Measurements from ENCODE around the gene PNPLA7.

Gene PNPLA7

DNA sequence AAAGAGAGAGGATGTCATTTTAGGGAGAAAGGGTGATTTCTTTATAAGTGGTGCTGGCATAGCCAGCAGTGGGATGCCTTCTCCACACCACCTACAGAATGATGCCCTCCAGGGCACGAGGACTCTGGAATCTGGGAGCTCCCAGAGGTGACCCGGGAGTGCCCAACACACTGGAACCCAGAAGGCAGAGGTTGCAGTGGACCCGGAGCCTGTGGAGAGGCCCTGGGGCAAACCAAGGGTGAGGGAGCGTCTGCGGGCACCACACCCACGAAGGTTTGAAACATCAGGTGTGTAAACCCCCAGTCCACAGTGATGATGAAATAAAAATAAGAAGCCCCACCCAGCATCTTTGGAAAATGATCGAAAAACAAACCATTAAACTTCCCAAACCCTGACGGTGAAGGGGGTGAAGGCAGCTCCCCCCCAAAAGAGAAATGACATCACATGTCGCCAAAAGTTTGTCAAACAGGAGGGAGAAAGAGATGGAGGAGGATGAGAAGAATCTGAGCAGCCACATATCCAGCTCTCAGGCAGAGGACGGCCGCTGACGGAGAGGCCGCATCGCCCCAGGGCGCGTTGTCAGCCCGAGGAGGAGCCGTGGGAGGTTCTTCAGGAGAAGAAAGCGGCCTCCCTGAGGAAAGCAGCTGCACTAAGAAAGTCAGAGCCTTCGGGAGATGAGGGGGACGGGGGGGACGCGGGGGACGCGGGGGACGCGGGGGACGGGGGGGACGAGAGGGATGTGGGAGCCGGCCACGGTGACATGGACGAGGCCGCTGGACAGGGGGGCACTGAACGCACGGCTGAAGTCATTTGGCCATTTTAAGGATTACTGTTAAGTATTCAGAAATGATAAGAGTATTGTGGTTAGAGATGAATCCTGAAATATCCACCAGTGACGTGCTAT, 47.9 kb downstream of the PNPLA7 start:
- Histone ChIP-seq H3K4me2 (ENCODE audit: low read length) (no peak overlapping the region), H3K27ac (no peak overlapping the region), H3K79me2 (no peaks in the 10 kb centered on the region), H3K9ac (no peak overlapping the region), H3K27me3 (ENCODE audit: control insufficient read depth, insufficient read depth, low read length) (no peaks in the 10 kb centered on the region), H3K36me3 (ENCODE audit: control insufficient read depth, insufficient read depth, low read length) (no peaks in the 10 kb centered on the region), H3K4me1 (no peaks in the 10 kb centered on the region), H3K4me3 (ENCODE audit: low read depth, low read length) (no peak overlapping the region), H2AFZ (no peak overlapping the region), H3K9me3 (ENCODE audit: control insufficient read depth, low read length) (no peaks in the 10 kb centered on the region)
- TF ChIP-seq, protein P1, sequence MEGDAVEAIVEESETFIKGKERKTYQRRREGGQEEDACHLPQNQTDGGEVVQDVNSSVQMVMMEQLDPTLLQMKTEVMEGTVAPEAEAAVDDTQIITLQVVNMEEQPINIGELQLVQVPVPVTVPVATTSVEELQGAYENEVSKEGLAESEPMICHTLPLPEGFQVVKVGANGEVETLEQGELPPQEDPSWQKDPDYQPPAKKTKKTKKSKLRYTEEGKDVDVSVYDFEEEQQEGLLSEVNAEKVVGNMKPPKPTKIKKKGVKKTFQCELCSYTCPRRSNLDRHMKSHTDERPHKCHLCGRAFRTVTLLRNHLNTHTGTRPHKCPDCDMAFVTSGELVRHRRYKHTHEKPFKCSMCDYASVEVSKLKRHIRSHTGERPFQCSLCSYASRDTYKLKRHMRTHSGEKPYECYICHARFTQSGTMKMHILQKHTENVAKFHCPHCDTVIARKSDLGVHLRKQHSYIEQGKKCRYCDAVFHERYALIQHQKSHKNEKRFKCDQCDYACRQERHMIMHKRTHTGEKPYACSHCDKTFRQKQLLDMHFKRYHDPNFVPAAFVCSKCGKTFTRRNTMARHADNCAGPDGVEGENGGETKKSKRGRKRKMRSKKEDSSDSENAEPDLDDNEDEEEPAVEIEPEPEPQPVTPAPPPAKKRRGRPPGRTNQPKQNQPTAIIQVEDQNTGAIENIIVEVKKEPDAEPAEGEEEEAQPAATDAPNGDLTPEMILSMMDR (IDR thresholded peaks at IDR 0.05), result no peak

DNA sequence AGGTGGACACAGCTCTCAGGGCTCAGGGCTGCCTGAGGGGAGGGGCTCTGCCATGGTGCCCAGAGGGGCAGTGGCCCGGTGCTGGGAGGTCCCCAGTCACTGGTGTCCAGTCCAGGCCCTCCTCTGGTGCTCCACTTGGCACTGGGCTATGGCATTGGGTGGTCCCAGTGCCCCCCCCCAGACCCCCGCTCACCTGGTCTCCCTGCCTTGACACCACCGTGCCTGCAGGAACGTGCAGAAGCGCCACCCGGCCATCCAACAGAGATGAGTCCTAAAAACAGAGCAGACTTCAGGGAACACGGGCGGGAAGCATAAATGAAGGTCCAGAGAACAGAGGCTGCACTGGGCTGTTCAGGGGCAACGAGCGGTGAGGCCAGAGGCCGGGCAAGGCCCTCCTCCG, 48.7 kb downstream of the PNPLA7 start:
- Histone ChIP-seq H2AFZ (no peak overlapping the region), H3K27me3 (ENCODE audit: control insufficient read depth, insufficient read depth, low read length) (no peaks in the 10 kb centered on the region), H3K27ac (no peak overlapping the region), H3K4me1 (no peaks in the 10 kb centered on the region), H3K36me3 (ENCODE audit: control insufficient read depth, insufficient read depth, low read length) (no peaks in the 10 kb centered on the region), H3K4me3 (ENCODE audit: low read depth, low read length) (no peak overlapping the region), H3K4me2 (ENCODE audit: low read length) (no peak overlapping the region), H3K9me3 (ENCODE audit: control insufficient read depth, low read length) (no peaks in the 10 kb centered on the region), H3K9ac (no peak overlapping the region), H3K79me2 (no peaks in the 10 kb centered on the region)
- TF ChIP-seq, protein P1 (IDR thresholded peaks at IDR 0.05), result no peak

DNA sequence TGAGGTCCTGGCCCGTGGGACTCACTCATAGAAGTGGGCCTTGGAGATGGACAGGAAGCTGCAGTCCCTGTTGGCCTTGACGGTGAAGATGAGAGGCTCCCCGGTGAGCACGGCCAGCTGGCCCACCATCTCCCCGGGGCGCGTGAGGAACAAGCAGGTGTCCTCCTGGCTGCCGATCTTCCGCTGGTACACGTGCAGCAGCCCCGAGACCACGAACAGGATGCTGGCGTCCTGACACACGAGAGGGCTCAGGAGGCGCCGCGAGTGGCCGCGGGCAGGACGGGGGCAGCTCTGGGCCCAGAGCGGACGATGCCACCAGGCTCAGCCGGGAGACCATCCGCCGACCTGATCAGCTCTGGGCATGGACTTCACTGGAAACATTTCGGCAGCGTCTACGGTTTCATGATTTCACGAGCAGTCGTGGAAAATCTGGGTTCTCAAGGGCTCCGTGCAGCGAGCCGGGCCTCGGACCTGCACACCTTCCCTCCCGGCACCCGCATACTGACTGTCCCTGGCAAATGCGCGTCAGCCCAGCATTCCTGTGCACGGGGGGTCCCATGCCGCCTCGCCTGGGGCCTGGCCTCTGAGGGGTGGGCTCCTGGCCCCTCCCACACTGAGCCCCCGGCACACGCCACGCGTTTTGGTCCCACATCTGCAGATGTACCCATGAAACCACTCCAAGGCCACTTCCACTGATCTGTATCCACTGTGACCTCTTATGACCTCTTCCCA, 49.4 kb downstream of the PNPLA7 start:
- TF ChIP-seq, protein P1 (IDR thresholded peaks at IDR 0.05), result no peak
- no peaks in the 10 kb centered on the region for H3K79me2 ChIP-seq
- no peaks in the 10 kb centered on the region for H3K36me3 ChIP-seq (ENCODE audit: control insufficient read depth, insufficient read depth, low read length)
- H3K4me2 ChIP-seq (ENCODE audit: low read length), result no peak overlapping the region
- no peaks in the 10 kb centered on the region for H3K9me3 ChIP-seq (ENCODE audit: control insufficient read depth, low read length)
- H3K4me3 ChIP-seq (ENCODE audit: low read depth, low read length), result no peak overlapping the region
- H3K4me1 ChIP-seq, result no peaks in the 10 kb centered on the region
- H3K9ac ChIP-seq, result no peak overlapping the region
- no peak overlapping the region for H3K27ac ChIP-seq
- H3K27me3 ChIP-seq (ENCODE audit: control insufficient read depth, insufficient read depth, low read length), result no peaks in the 10 kb centered on the region
- H2AFZ ChIP-seq, result no peak overlapping the region

DNA sequence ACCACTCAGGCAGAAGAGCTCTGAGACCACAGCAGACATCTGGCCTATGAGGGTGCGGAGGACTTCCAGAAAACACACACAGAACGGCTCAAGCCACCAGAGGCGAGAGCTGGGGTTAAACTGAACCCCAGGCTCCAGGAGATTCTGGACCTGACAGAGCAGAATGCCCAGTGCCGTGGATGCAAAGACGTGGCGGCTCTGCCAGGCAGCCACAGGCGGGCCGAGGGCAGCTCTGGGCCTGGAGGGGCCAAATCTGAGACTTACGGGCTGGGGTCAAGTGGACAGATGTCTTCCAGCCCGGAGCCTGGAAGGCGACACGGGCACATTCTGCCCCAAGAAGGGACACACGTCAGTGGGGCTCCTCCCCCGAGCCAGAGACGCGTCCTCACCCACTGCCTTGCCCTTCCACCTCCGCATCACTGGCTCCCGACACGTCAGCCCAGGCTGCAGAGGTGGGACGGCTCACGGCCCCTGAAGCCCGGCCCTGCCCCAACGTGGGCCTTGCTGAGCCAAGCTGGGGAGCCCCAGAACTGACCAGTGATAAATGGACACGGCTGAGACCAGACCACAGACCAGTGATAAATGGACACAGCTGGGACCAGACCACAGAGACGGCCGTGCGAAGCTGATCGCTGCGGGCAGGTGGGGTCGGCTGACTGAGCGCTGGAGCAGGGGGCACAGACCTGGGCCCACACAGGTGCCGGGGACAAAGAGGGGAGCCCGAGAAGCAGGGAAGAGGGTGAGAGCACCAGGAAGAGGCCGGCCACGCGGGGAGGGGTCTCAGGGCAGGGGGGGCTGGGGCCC, 50.1 kb downstream of the PNPLA7 start:
- Histone ChIP-seq H2AFZ (no peak overlapping the region), H3K4me3 (ENCODE audit: low read depth, low read length) (no peak overlapping the region), H3K36me3 (ENCODE audit: control insufficient read depth, insufficient read depth, low read length) (no peaks in the 10 kb centered on the region), H3K9me3 (ENCODE audit: control insufficient read depth, low read length) (no peaks in the 10 kb centered on the region), H3K27ac (no peak overlapping the region), H3K4me2 (ENCODE audit: low read length) (no peak overlapping the region), H3K79me2 (no peaks in the 10 kb centered on the region), H3K9ac (no peak overlapping the region), H3K4me1 (no peaks in the 10 kb centered on the region), H3K27me3 (ENCODE audit: control insufficient read depth, insufficient read depth, low read length) (no peaks in the 10 kb centered on the region)
- TF ChIP-seq, protein P1 (IDR thresholded peaks at IDR 0.05), result no peak

Measured in parathyroid adenoma (tissue), 2 donors.